Daoy (cell line): Measurements from ENCODE around the gene CALM1. TPM values are rescaled to one million over a fixed set of nuclear protein-coding genes. Genes with fewer than 3 reads are reported as not detected.
A peak's percentile ranks its signal among the peaks of the same experiment; 100 is the strongest.

Experiments used
- DNase-seq: peaks from one replicate; pipeline ENCODE4 v3.0.0-alpha.2; 2015; ENCODE audit warnings: low read depth
- total RNA-seq: library from RNA; depleted of rRNA; stranded (reverse); fragments of >200 nt; shearing (Covaris generic); gene quantifications from 2 replicates; pipeline ENCODE4 v1.2.3, GENCODE V29; 2014; rRNA removed

The CALM1 gene
- total RNA-seq = 318 and 490 TPM in 2 replicates

DNA sequence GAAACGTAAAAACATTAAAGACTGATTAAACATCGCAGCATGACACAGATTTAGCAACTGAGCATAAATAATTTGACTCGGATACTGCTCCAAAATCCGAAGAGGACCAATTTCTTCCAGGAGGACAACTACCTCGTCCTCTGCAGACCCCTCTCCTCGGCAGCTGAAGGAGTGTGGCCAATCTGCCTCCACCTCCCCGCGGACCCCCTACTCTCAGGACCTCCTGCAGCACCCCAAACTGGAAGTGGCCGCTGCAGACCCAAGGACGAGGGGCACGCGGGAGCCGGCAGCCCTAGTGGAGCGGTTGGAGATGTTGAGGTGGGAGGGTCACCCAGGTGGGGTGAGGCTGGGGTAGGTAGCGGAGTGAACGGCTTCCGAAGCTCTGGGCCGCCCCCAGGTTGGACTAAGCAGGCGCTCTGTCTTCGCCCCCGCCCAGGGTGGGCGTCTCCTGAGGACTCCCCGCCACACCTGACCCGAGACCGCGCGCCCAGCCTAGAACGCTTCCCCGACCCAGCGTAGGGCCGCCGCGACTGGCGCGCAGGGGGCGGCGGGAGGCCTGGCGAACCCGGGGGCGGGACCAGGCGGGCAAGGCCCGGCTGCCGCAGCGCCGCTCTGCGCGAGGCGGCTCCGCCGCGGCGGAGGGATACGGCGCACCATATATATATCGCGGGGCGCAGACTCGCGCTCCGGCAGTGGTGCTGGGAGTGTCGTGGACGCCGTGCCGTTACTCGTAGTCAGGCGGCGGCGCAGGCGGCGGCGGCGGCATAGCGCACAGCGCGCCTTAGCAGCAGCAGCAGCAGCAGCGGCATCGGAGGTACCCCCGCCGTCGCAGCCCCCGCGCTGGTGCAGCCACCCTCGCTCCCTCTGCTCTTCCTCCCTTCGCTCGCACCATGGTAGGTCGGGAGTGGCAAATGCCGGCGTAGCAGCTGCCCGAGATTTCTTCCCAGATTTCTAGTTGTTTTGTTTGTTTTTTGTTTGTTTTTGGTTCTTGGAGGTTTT lies at the start of gene CALM1:
CALM1 (plus strand) TSS at position 689 of the 999 bp plus-strand sequence; CDS start at position 891, 202 bp downstream.
- DNase-seq = peak; percentile 95

- no peak for DNase-seq
These were observed 48.6 kb upstream of the CALM1 start for GRCh38 chr14:90348270-90348669.

GRCh38 chr14:90349739-90350138 lies 47.1 kb upstream of the CALM1 start:
- no peak for DNase-seq

GRCh38 chr14:90354551-90355298 lies 42.1 kb upstream of the CALM1 start:
- no peak for DNase-seq

- no peak for DNase-seq
These were observed 41.0 kb upstream of the CALM1 start for GRCh38 chr14:90355540-90356518.

GRCh38 chr14:90356925-90357324 lies 39.9 kb upstream of the CALM1 start:
- DNase-seq = no peak

- no peak for DNase-seq
These were observed 38.5 kb upstream of the CALM1 start for GRCh38 chr14:90358359-90358758.

- DNase-seq = no peak
These were observed 34.8 kb upstream of the CALM1 start for GRCh38 chr14:90361865-90362557.

DNA sequence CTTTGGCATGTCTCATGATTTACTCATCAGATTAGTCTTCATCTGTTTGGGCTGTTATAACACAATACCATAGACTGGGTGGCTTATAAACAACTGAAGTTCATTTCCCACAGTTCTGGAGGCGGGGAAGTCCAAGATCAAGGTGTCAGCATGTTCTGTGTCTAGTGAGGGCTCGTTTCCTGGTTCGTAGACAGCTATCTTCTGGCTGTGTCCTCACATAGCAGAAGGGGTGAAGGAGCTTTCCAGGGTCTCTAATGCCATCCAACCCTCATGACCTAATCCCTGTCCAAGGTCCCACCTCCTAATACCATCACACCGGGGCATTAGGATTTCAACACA lies 34.3 kb upstream of the CALM1 start:
- DNase-seq = no peak

DNA sequence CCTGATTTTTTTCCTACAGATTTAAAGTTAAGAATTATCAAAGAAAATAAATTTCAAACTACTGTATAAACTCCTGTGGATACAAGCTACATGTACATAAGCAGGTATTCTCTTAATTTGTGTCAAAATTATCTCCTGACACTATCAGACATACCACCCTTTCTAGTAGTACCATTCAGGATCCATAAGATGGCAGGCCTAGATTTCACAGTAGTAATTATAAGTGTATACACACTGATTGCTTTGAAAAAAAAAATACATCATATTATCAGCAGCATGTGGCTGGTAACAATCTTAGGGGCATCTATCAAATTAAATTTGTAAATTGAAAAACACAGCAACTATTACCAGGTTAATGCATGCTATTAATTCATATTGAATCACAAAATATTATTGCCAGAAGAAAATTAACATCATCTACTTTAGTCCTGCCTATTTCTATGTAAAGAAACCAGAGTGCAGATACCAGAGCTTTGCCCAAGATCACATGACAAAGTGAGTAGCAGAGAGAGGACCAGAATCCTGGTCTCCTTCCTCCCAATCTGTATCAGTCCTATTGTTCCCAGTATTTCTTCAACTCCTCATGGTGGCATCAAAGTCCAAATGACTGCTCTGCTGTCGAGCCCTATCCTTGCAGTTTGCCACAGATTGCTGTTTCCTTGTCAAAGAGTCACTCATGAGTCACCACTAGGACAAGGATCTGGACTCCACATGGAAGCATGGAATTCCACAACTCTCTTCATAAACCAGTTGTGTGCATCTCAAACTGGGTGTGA lies 27.7 kb upstream of the CALM1 start:
- DNase-seq = peak; percentile 45

GRCh38 chr14:90373887-90374286 lies 22.9 kb upstream of the CALM1 start:
- peak; percentile 34 for DNase-seq

DNA sequence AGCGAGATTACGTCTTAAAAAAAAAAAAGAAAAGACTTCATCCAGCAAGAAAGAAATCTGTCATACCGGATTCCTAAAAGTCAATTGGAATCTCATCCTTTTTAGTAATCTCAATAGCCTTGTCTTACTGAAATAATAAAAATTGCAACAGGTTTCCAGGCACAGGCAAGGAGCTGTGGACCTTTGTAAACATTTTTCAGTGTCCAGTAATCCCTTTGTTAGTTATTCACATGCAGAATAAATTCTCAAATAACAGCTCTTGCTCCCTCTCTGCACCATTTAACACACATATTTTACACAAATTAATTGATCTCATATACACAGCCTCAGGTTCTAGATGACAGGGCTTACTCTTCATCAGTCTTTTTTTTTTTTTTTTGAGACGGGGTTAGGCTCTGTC lies 22.0 kb upstream of the CALM1 start:
- no peak for DNase-seq

DNA sequence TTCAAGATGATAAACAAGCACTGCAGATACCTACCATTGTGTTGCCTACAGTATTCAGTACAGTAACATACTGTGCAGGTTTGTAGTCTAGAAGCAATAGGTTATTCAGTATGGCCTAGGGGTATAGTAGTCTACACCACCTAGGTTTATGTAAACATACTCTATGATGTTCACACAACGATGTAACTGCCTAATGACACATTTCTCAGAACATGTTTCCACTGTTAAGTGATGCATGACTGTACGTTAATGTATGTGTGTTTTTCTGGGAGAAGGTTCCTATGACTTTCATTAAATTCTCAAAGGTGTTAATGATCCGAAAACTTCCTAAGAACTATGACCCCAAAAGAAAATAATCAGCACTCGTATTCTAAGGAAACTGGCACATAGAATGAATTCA lies 20.9 kb upstream of the CALM1 start:
- no peak for DNase-seq

DNA sequence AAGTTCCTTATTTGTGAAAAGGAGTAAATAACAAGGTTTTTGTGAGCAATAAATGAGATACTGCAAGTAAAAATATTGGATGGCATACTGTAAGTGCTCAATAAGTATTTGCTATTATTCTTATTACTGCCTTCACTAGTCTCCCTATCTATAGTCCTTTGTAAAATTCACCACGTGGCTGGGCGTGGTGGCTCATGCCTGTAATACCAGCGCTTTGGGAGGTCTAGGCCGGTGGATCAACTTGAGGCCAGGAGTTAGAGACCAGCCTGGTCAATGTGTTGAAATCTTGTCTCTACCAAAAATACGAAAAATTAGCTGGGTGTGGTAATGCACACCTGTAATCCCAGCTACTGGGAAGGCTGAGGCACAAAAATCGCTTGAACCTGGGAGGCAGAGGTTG lies 18.6 kb upstream of the CALM1 start:
- DNase-seq = no peak

- no peak for DNase-seq
These were observed 17.7 kb upstream of the CALM1 start for GRCh38 chr14:90379106-90379505.

- DNase-seq = no peak
These were observed 15.6 kb upstream of the CALM1 start for GRCh38 chr14:90381011-90381786.

DNA sequence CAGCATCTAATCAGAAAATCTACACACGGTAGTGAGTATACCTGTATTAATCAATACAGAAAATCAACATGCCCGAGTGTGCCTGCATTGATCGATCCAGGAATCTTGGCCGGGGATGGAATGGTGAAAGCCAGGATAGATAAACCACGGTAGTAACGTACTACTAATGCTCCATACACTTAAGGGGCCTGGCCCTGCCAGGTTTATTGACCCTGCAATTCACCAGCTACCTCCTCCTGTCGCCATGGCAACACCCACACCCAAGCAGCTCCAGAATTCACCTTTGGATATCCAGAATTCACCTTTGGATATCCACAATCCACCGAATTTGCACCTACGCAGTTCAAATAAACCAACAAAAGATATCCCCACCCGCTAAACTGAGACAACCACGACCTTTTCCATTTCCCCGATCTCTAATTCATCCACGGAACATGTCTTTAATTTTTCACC lies 14.8 kb upstream of the CALM1 start:
- no peak for DNase-seq

- peak; percentile 73 for DNase-seq
These were observed 14.2 kb upstream of the CALM1 start for GRCh38 chr14:90382491-90383125.
